ENCODE results near the gene MYO7A. TPM values are rescaled to one million over a fixed set of nuclear protein-coding genes. Genes with fewer than 3 reads are reported as not detected.

MYO7A gene
- polyA plus RNA-seq, 3 donors = 2.7 to 6.1 (median 3.1) TPM

GRCh38 chr11:77189588-77190210 is 61.7 kb downstream of the MYO7A start:
- no peak for DNase-seq (ENCODE audit: extremely low read depth in 1 of 11, low read depth in 9 of 11, low spot score in 4 of 11)

- DNase-seq (ENCODE audit: extremely low read depth in 1 of 11, low read depth in 9 of 11, low spot score in 4 of 11) = no peak
These were observed 62.5 kb downstream of the MYO7A start for GRCh38 chr11:77190331-77191075.

GRCh38 chr11:77191429-77191822 is 63.4 kb downstream of the MYO7A start:
- DNase-seq (ENCODE audit: extremely low read depth in 1 of 11, low read depth in 9 of 11, low spot score in 4 of 11) = no peak

GRCh38 chr11:77191823-77192495 is 63.9 kb downstream of the MYO7A start:
- DNase-seq (ENCODE audit: extremely low read depth in 1 of 11, low read depth in 9 of 11, low spot score in 4 of 11) = peak; percentile 58 to 84 (median 72)

GRCh38 chr11:77193167-77193566 is 65.1 kb downstream of the MYO7A start:
- DNase-seq (ENCODE audit: extremely low read depth in 1 of 11, low read depth in 9 of 11, low spot score in 4 of 11) = no peak

- no peak for DNase-seq (ENCODE audit: extremely low read depth in 1 of 11, low read depth in 9 of 11, low spot score in 4 of 11)
These were observed 66.1 kb downstream of the MYO7A start for GRCh38 chr11:77193911-77194830.

- DNase-seq (ENCODE audit: extremely low read depth in 1 of 11, low read depth in 9 of 11, low spot score in 4 of 11) = no peak
These were observed 67.2 kb downstream of the MYO7A start for GRCh38 chr11:77195071-77195755.

GRCh38 chr11:77196961-77197360 is 68.9 kb downstream of the MYO7A start:
- DNase-seq (ENCODE audit: extremely low read depth in 1 of 11, low read depth in 9 of 11, low spot score in 4 of 11) = no peak

GRCh38 chr11:77197626-77198320 is 69.7 kb downstream of the MYO7A start:
- no peak for DNase-seq (ENCODE audit: extremely low read depth in 1 of 11, low read depth in 9 of 11, low spot score in 4 of 11)

- DNase-seq (ENCODE audit: extremely low read depth in 1 of 11, low read depth in 9 of 11, low spot score in 4 of 11) = no peak
These were observed 70.4 kb downstream of the MYO7A start for GRCh38 chr11:77198440-77198849.

GRCh38 chr11:77199137-77199745 is 71.2 kb downstream of the MYO7A start:
- DNase-seq (ENCODE audit: extremely low read depth in 1 of 11, low read depth in 9 of 11, low spot score in 4 of 11) = no peak

GRCh38 chr11:77200351-77201268 is 72.6 kb downstream of the MYO7A start:
- no peak for DNase-seq (ENCODE audit: extremely low read depth in 1 of 11, low read depth in 9 of 11, low spot score in 4 of 11)

GRCh38 chr11:77201370-77201769 is 73.3 kb downstream of the MYO7A start:
- DNase-seq (ENCODE audit: extremely low read depth in 1 of 11, low read depth in 9 of 11, low spot score in 4 of 11) = no peak

GRCh38 chr11:77201991-77202841 is 74.2 kb downstream of the MYO7A start:
- no peak for DNase-seq (ENCODE audit: extremely low read depth in 1 of 11, low read depth in 9 of 11, low spot score in 4 of 11)

GRCh38 chr11:77202941-77203900 is 75.2 kb downstream of the MYO7A start:
- no peak for DNase-seq (ENCODE audit: extremely low read depth in 1 of 11, low read depth in 9 of 11, low spot score in 4 of 11)
